ENCODE measurements around the gene FDXR. TPM values are rescaled to one million over a fixed set of nuclear protein-coding genes. Genes with fewer than 3 reads are reported as not detected.

Gene FDXR
- total and polyA plus RNA-seq, 2 of the 8 experiments (the other 6 are each of a cell fraction or from before 2014, with no cell fraction given) = 24.2 to 31.4 TPM

DNA sequence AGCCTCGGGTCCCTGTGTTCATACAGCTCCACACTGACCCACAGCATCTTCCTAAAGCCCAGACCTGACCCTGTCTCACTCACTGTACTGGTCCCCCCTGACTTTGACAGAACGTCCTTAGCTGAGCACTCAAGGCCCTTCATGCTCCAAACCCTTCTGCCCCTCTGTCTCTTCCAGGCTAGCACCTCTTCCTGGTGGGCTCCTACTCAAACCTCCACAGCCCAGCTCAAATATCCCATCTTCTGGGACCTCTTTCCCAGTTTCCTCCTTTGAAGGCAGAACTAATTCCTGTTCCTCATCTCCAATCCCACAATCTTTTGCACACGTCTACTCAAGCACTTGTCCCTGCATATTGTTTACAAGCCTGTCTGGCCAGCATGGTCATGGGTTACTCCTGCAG, 21.9 kb downstream of the FDXR start:
- Histone ChIP-seq H3K56ac (replicated peaks; ENCODE audit: insufficient read length, low read depth, low read length) (no peak overlapping the region), H2BK12ac (ENCODE audit: low read depth, low read length) (no peak overlapping the region), H3K79me1 (ENCODE audit: low read depth, low read length) (no peaks in the 10 kb centered on the region), H4K5ac (ENCODE audit: insufficient read length, low read depth, low read length) (no peak overlapping the region), H3K36me3 (ENCODE audit: control insufficient read depth in 2 of 4, insufficient read depth in 4 of 4, low read length in 3 of 4) (no peaks in the 10 kb centered on the region), H3K4ac (replicated peaks; ENCODE audit: insufficient read length, low read depth, low read length) (no peak overlapping the region), H2AFZ (ENCODE audit: low read length) (no peak overlapping the region), H4K91ac (replicated peaks; ENCODE audit: insufficient read length, low read length) (no peak overlapping the region), H3K14ac (ENCODE audit: insufficient read length) (no peak overlapping the region), H3K18ac (ENCODE audit: extremely low read depth, low read length) (no peak overlapping the region), H2AK5ac (ENCODE audit: low read depth, low read length) (no peak overlapping the region), H2BK20ac (ENCODE audit: low read length) (no peak overlapping the region), H3K23me2 (ENCODE audit: low read depth, low read length) (peaks cover 4% of the 10 kb centered on the region; the same call in 1 of the 2 replicates), H2BK120ac (replicated peaks; ENCODE audit: low read depth, low read length) (no peak overlapping the region), H3K79me2 (ENCODE audit: control insufficient read depth in 1 of 2, insufficient read depth in 2 of 2, low read length in 2 of 2) (no peaks in the 10 kb centered on the region), H3K4me3 (ENCODE audit: extremely low read depth in 1 of 4, insufficient read depth in 2 of 4, low read depth in 3 of 4, low read length in 4 of 4) (no peak overlapping the region), H3K23ac (ENCODE audit: insufficient read length) (no peak overlapping the region), H3K9me3 (ENCODE audit: insufficient read depth in 2 of 2, low read depth in 1 of 2, low read length in 1 of 2) (no peaks in the 10 kb centered on the region; a peak in 1 of 4 replicates), H2BK5ac (ENCODE audit: low read depth, low read length) (no peak overlapping the region), H3K9ac (replicated peaks in 1 of 4; ENCODE audit: extremely low read depth in 1 of 4, low read depth in 3 of 4, low read length in 3 of 4) (no peak overlapping the region), H3K27me3 (replicated peaks in 1 of 4; ENCODE audit: control insufficient read depth in 3 of 4, extremely low read depth in 1 of 4, insufficient read depth in 3 of 4, low read length in 3 of 4) (peaks cover 21 to 89% (median 68%) of the 10 kb centered on the region in 4 experiments), H2BK15ac (ENCODE audit: low read length) (no peak overlapping the region), H4K8ac (ENCODE audit: extremely low read depth, insufficient read depth, low read length) (no peak overlapping the region), H3K4me1 (replicated peaks in 1 of 4; ENCODE audit: control insufficient read depth in 3 of 4, insufficient read depth in 4 of 4, low read length in 3 of 4) (peaks cover 0 to 7% (median 3%) of the 10 kb centered on the region in 4 experiments; a peak in 5 of 7 replicates), H3K4me2 (ENCODE audit: insufficient read depth in 1 of 2, low read depth in 2 of 2, low read length in 2 of 2) (no peak overlapping the region), H4K20me1 (replicated peaks in 1 of 2; ENCODE audit: control insufficient read depth in 1 of 2, insufficient read depth in 2 of 2, low read length in 2 of 2) (peaks cover 9 to 12% of the 10 kb centered on the region in 2 experiments), H3K27ac (ENCODE audit: low read depth, low read length) (no peak overlapping the region)
- DNase-seq (ENCODE audit: low read depth in 1 of 2, low spot score in 2 of 2) = no peak
- no peak for FAIRE-seq
- 75% methylated on average over 3 of the region's 3 CpGs; no CpG with 5 or more reads in 1 of the 2 experiments for WGBS, 2 experiments (ENCODE audit: extremely low coverage in 1 of 2, insufficient coverage in 1 of 2, insufficient read length in 1 of 2, insufficient replicate concordance in 2 of 2, low coverage in 1 of 2, low lambda C conversion rate in 2 of 2, missing lambda C conversion rate in 1 of 2)
- ChIA-PET POLR2A (ENCODE audit: partially characterized antibody) (interaction anchor here (0.9 to 3.0 kb wide), 4 partner anchors 9 to 106 kb away, joined by 3 to 23 read pairs (median 4); no protein-coding TSS in a partner anchor), CTCF (ENCODE audit: partially characterized antibody) (interaction anchor here (1.3 to 99.6 kb wide), 3 partner anchors 7 to 104 kb away, joined by 6 to 2981 read pairs (median 2981); partner anchors contain the start of genes FDXR, GRIN2C and NAT9)
- TF ChIP-seq SP2 (IDR thresholded peaks at IDR 0.05; ENCODE audit: low read length) (no peak), CTBP2 (IDR thresholded peaks at IDR 0.05; ENCODE audit: borderline replicate concordance, insufficient read depth, insufficient read length, low read length) (no peak), SP4 (IDR thresholded peaks at IDR 0.05; ENCODE audit: low read length) (no peak)

Measured in H1 (cell line).